GM12892 (cell line): ENCODE measurements around the gene APBB3.

Experiments
- POLR2A ChIP-seq: IDR thresholded peaks from 2 replicates; pipeline ENCODE4 v1.6.1; 2011; ENCODE audit warnings: low read depth, low read length, control low read depth
- POLR2AphosphoS5 ChIP-seq: IDR thresholded peaks from 2 replicates; pipeline ENCODE4 v1.6.1; 2011; ENCODE audit warnings: low read depth, low read length, control low read depth
- TAF1 ChIP-seq: IDR thresholded peaks from 2 replicates; pipeline ENCODE4 v1.6.1; 2011; ENCODE audit warnings: low read depth, mild to moderate bottlenecking, control low read depth, low read length, borderline replicate concordance

DNA sequence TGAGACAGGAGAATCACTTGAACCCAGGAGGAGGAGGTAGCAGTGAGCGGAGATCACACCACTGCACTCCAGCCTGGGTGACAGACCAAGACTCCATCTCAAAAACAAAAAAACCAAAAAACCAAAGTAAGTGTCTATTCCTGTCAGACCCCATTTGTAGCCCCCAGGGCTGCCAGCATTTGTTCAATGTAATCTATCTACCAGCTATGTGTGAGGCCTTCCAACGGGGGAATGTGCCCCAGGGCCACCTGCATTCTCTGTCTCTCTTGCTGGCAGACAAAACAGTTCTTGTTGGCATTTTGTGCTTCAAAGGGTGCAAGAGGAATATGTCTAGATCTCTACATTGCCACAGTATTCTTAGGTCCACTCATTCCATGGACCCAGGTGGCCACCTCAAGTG, 34.4 kb upstream of the APBB3 start:
- TF ChIP-seq POLR2AphosphoS5 (no peak), POLR2A (no peak), TAF1 (no peak)
